Tibial artery (tissue), 4 donors: ENCODE data around the gene TPT1.

Source experiments
- DNase-seq, 2 donors: peaks; one replicate each; pipeline ENCODE4 v3.0.0-alpha.2; 2019
- H3K27ac ChIP-seq, 2 donors: fragments of 200-600 bp; sonication (generic) in 1 of 2; 1 replicate in 1 of 2; 2 replicates in 1 of 2; pipeline ENCODE4 v1.5.1; 2018 to 2019; ENCODE audit warnings: mild to moderate bottlenecking in 1 of 2
- H3K27me3 ChIP-seq, 2 donors: fragments of 200-600 bp; sonication (generic) in 1 of 2; one replicate each; pipeline versions ENCODE4 v1.5.1 to v1.6.0; 2016 to 2019
- H3K36me3 ChIP-seq, 3 donors: fragments of 200-600 bp; sonication (generic) in 2 of 3; one replicate each; pipeline ENCODE4 v1.5.1; 2016 to 2019; ENCODE audit warnings: mild to moderate bottlenecking in 2 of 3
- H3K4me1 ChIP-seq, 4 donors: fragments of 200-600 bp; sonication (generic) in 2 of 4; 1 replicate in 3 of 4; 2 replicates in 1 of 4; pipeline ENCODE4 v1.5.1; 2016 to 2019
- H3K4me3 ChIP-seq, 2 donors: fragments of 200-600 bp; sonication (generic) in 1 of 2; 1 replicate in 1 of 2; 2 replicates in 1 of 2; pipeline ENCODE4 v1.5.1; 2018 to 2019; ENCODE audit warnings: mild to moderate bottlenecking in 2 of 2
- H3K9me3 ChIP-seq, 3 donors: fragments of 200-600 bp; sonication (generic) in 1 of 3; one replicate each; pipeline ENCODE4 v1.5.1; 2016 to 2019
- intact Hi-C: fragments of 100-400 bp; cut with DNase I; formaldehyde crosslinking; loops from one replicate; pipeline ENCODE4 v1.15.0; 2023; ENCODE audit warnings: low total_unique reads
- TF ChIP-seq, protein P1 (sequence below), 2 experiments: fragments of 200-600 bp in 1 of 2; fragments of 450-650 bp in 1 of 2; IDR thresholded peaks; one replicate each; pipeline ENCODE4 v1.5.1; 2017 to 2019; ENCODE audit warnings: antibody characterized with exemption in 2 of 2, mild to moderate bottlenecking in 1 of 2, moderate library complexity in 1 of 2

The TPT1 gene

DNA sequence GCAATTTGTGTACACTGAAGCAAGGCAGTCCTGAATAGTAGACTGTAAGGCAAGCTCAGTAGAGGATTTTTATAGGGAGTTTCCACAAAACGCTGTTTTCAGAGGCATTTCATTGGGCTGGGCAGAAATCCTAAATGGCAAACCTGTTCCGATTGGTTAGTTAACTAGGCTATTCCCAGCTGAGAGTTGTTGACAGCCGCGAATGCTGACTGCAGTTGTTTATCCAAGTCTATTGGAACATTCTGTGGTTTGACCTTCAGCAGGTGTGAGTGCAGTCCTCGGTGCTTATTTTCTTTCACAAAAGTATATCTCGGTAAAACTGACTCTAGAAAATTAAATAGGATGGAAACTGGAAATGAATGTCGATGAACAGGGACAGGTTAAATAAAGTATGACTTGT is 45.4 kb downstream of the TPT1 start:
- no peaks in the 10 kb centered on the region for H3K9me3 ChIP-seq
- intact Hi-C loops = no loop called here
- H3K27ac ChIP-seq = no peak overlapping the region
- H3K4me3 ChIP-seq = no peak overlapping the region
- TF ChIP-seq, protein P1, sequence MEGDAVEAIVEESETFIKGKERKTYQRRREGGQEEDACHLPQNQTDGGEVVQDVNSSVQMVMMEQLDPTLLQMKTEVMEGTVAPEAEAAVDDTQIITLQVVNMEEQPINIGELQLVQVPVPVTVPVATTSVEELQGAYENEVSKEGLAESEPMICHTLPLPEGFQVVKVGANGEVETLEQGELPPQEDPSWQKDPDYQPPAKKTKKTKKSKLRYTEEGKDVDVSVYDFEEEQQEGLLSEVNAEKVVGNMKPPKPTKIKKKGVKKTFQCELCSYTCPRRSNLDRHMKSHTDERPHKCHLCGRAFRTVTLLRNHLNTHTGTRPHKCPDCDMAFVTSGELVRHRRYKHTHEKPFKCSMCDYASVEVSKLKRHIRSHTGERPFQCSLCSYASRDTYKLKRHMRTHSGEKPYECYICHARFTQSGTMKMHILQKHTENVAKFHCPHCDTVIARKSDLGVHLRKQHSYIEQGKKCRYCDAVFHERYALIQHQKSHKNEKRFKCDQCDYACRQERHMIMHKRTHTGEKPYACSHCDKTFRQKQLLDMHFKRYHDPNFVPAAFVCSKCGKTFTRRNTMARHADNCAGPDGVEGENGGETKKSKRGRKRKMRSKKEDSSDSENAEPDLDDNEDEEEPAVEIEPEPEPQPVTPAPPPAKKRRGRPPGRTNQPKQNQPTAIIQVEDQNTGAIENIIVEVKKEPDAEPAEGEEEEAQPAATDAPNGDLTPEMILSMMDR (IDR thresholded peaks at IDR 0.05) = no peak
- peaks cover 0 to 3% of the 10 kb centered on the region in 2 donors for H3K27me3 ChIP-seq
- no peaks in the 10 kb centered on the region for H3K4me1 ChIP-seq
- H3K36me3 ChIP-seq = no peaks in the 10 kb centered on the region
- no peak for DNase-seq

DNA sequence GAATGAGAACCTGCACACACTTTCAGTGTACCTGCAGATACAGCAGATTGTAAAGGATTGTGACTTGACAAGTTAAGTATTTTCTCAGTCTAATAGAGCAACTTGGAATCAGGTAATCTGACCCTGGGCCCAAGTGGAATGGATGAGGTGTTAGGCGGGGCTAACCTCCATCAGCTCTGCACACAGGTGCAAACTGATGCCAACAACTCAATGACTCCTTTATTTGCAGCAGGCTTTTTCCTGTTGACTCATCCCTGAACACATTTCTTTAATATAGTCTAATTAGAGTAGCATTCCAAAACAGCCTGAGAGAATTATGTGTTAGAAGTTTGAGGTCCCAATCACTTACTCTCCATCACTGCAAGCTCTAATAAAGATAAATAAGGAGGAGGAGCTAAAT is 48.8 kb downstream of the TPT1 start:
- intact Hi-C loops = no loop called here
- peaks cover 0 to 11% (median 0%) of the 10 kb centered on the region in 3 donors for H3K36me3 ChIP-seq
- no peak for DNase-seq
- H3K4me1 ChIP-seq = no peaks in the 10 kb centered on the region
- TF ChIP-seq, protein P1 (IDR thresholded peaks at IDR 0.05) = no peak
- no peaks in the 10 kb centered on the region for H3K27me3 ChIP-seq
- H3K4me3 ChIP-seq = no peak overlapping the region
- no peaks in the 10 kb centered on the region for H3K9me3 ChIP-seq
- no peak overlapping the region for H3K27ac ChIP-seq

DNA sequence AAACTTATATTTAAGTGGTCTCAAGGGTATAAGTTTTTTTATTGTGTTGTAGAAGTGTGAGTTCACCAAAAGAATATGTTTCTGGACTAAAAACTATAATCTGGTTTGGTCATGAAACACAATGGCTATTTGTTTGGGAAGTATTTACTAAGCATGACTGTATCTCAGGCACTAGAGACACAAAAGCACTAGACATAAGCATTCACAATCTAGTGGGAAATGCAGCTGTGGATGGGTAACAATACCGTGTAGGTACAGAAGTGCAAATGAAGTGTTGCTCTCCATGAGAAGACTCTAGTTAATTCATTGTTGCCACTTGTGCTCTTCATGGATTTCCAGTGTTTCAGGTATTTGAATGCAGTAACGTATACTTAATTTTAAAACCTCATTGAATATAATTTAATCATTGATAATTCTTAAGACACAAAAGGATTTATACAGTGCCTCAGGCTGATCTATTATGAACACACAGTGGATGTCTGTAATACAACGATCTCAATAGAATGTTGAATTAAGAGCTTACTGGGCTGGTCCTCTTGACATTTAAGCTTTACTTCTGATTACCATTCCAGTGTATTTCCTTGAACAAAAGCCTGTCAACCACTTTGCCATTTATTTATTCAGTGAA is 50.9 kb downstream of the TPT1 start:
- Histone ChIP-seq H3K4me1 (no peaks in the 10 kb centered on the region), H3K27me3 (no peaks in the 10 kb centered on the region), H3K27ac (no peak overlapping the region), H3K36me3 (peaks cover 0 to 26% (median 8%) of the 10 kb centered on the region in 3 donors), H3K9me3 (no peaks in the 10 kb centered on the region), H3K4me3 (no peak overlapping the region)
- TF ChIP-seq, protein P1 (IDR thresholded peaks at IDR 0.05) = no peak
- no peak for DNase-seq
- intact Hi-C loops = no loop called here
